ENCODE measurements around the gene PNPLA6. TPM values are rescaled to one million over a fixed set of nuclear protein-coding genes. Genes with fewer than 3 reads are reported as not detected.

Gene PNPLA6
- total and polyA plus RNA-seq, 2 donors (not counting 1 experiment from before 2014, with no cell fraction given): 20.9 to 89.2 TPM

GRCh38 chr19:7605490-7606222 is 70.1 kb downstream of the PNPLA6 start:
- Histone ChIP-seq H3K9me3 (ENCODE audit: control insufficient read depth, insufficient read depth, low read depth, low read length) (no peaks in the 10 kb centered on the region), H3K36me3 (ENCODE audit: control insufficient read depth, insufficient read depth, low read length) (no peaks in the 10 kb centered on the region), H3K27me3 (ENCODE audit: control insufficient read depth, insufficient read depth, low read length) (no peaks in the 10 kb centered on the region), H4K20me1 (ENCODE audit: control insufficient read depth, extremely low read depth, insufficient read depth, low read length) (no peaks in the 10 kb centered on the region), H3K27ac (ENCODE audit: insufficient read depth, low read length) (no peak overlapping the region), H3K9ac (ENCODE audit: insufficient read depth, low read length) (no peak overlapping the region), H3K4me2 (ENCODE audit: extremely low read depth, insufficient read depth, low read length) (no peak overlapping the region), H3K79me2 (ENCODE audit: control insufficient read depth, insufficient read depth, low read length) (no peaks in the 10 kb centered on the region), H2AFZ (ENCODE audit: low read length) (no peak overlapping the region), H3K4me1 (ENCODE audit: control insufficient read depth, extremely low read depth, insufficient read depth, low read length) (no peaks in the 10 kb centered on the region), H3K4me3 (replicated peaks in 1 of 4; ENCODE audit: control extremely low read depth in 1 of 4, insufficient read depth in 1 of 4, low read depth in 3 of 4, low read length in 4 of 4) (no peak overlapping the region)
- TF ChIP-seq EZH2 (IDR thresholded peaks at IDR 0.05; ENCODE audit: low read length, missing control alignments) (no peak), CTCF (conservative IDR thresholded peaks at IDR 0.05 in 1 of 2, IDR thresholded peaks at IDR 0.05 in 1 of 2; ENCODE audit: low read depth in 1 of 2, low read length in 2 of 2) (no peak)
- no peak for DNase-seq (ENCODE audit: low read depth in 2 of 2)

GRCh38 chr19:7606289-7606688 is 70.8 kb downstream of the PNPLA6 start:
- Histone ChIP-seq H3K27me3 (ENCODE audit: control insufficient read depth, insufficient read depth, low read length) (no peaks in the 10 kb centered on the region), H2AFZ (ENCODE audit: low read length) (no peak overlapping the region), H3K4me1 (ENCODE audit: control insufficient read depth, extremely low read depth, insufficient read depth, low read length) (no peaks in the 10 kb centered on the region), H3K36me3 (ENCODE audit: control insufficient read depth, insufficient read depth, low read length) (no peaks in the 10 kb centered on the region), H4K20me1 (ENCODE audit: control insufficient read depth, extremely low read depth, insufficient read depth, low read length) (no peaks in the 10 kb centered on the region), H3K27ac (ENCODE audit: insufficient read depth, low read length) (no peak overlapping the region), H3K79me2 (ENCODE audit: control insufficient read depth, insufficient read depth, low read length) (no peaks in the 10 kb centered on the region), H3K4me2 (ENCODE audit: extremely low read depth, insufficient read depth, low read length) (no peak overlapping the region), H3K4me3 (replicated peaks in 1 of 4; ENCODE audit: control extremely low read depth in 1 of 4, insufficient read depth in 1 of 4, low read depth in 3 of 4, low read length in 4 of 4) (no peak overlapping the region), H3K9me3 (ENCODE audit: control insufficient read depth, insufficient read depth, low read depth, low read length) (no peaks in the 10 kb centered on the region), H3K9ac (ENCODE audit: insufficient read depth, low read length) (no peak overlapping the region)
- no peak for TF ChIP-seq EZH2 (IDR thresholded peaks at IDR 0.05; ENCODE audit: low read length, missing control alignments)
- TF ChIP-seq CTCF (conservative IDR thresholded peaks at IDR 0.05 in 1 of 2, IDR thresholded peaks at IDR 0.05 in 1 of 2; ENCODE audit: low read depth in 1 of 2, low read length in 2 of 2): no peak
- DNase-seq (ENCODE audit: low read depth in 2 of 2): no peak

GRCh38 chr19:7607212-7607873 is 71.8 kb downstream of the PNPLA6 start:
- H3K9ac ChIP-seq (ENCODE audit: insufficient read depth, low read length): no peak overlapping the region
- no peak overlapping the region for H3K27ac ChIP-seq (ENCODE audit: insufficient read depth, low read length)
- no peak overlapping the region for H3K4me3 ChIP-seq (replicated peaks in 1 of 4; ENCODE audit: control extremely low read depth in 1 of 4, insufficient read depth in 1 of 4, low read depth in 3 of 4, low read length in 4 of 4)
- TF ChIP-seq CTCF (conservative IDR thresholded peaks at IDR 0.05 in 1 of 2, IDR thresholded peaks at IDR 0.05 in 1 of 2; ENCODE audit: low read depth in 1 of 2, low read length in 2 of 2): no peak
- no peak for TF ChIP-seq EZH2 (IDR thresholded peaks at IDR 0.05; ENCODE audit: low read length, missing control alignments)
- no peaks in the 10 kb centered on the region for H3K4me1 ChIP-seq (ENCODE audit: control insufficient read depth, extremely low read depth, insufficient read depth, low read length)
- H3K36me3 ChIP-seq (ENCODE audit: control insufficient read depth, insufficient read depth, low read length): no peaks in the 10 kb centered on the region
- H2AFZ ChIP-seq (ENCODE audit: low read length): no peak overlapping the region
- no peaks in the 10 kb centered on the region for H4K20me1 ChIP-seq (ENCODE audit: control insufficient read depth, extremely low read depth, insufficient read depth, low read length)
- H3K27me3 ChIP-seq (ENCODE audit: control insufficient read depth, insufficient read depth, low read length): no peaks in the 10 kb centered on the region
- no peak for DNase-seq (ENCODE audit: low read depth in 2 of 2)
- no peaks in the 10 kb centered on the region for H3K9me3 ChIP-seq (ENCODE audit: control insufficient read depth, insufficient read depth, low read depth, low read length)
- H3K4me2 ChIP-seq (ENCODE audit: extremely low read depth, insufficient read depth, low read length): no peak overlapping the region
- no peaks in the 10 kb centered on the region for H3K79me2 ChIP-seq (ENCODE audit: control insufficient read depth, insufficient read depth, low read length)
